Hepatocyte (in vitro differentiated cells): ENCODE data around the gene C5orf58. TPM values are rescaled to one million over a fixed set of nuclear protein-coding genes. Genes with fewer than 3 reads are reported as not detected.

Experiments
- DNase-seq: peaks from one replicate; pipeline ENCODE4 v3.0.0-alpha.2; 2016; ENCODE audit warnings: low spot score
- H2AFZ ChIP-seq: fragments of 200-600 bp; sonication (generic); 2 replicates; pipeline ENCODE4 v1.6.0; 2016; ENCODE audit warnings: antibody characterized with exemption, mild to moderate bottlenecking
- H3K27ac ChIP-seq: fragments of 200-600 bp; sonication (generic); 2 replicates; pipeline ENCODE4 v1.5.1; 2016; ENCODE audit warnings: mild to moderate bottlenecking
- H3K27me3 ChIP-seq: fragments of 200-600 bp; sonication (generic); 2 replicates; pipeline ENCODE4 v1.6.1; 2016
- H3K36me3 ChIP-seq: fragments of 200-600 bp; sonication (generic); replicated peaks from 2 replicates; pipeline ENCODE4 v1.5.1; 2016; ENCODE audit warnings: low read depth; ENCODE audit not compliant: insufficient read depth
- H3K4me1 ChIP-seq: fragments of 200-600 bp; sonication (generic); 2 replicates; pipeline ENCODE4 v1.5.1; 2016; ENCODE audit warnings: mild to moderate bottlenecking, moderate library complexity; ENCODE audit not compliant: insufficient read depth
- H3K4me2 ChIP-seq: fragments of 200-600 bp; sonication (generic); 2 replicates; pipeline ENCODE4 v1.6.0; 2016
- H3K4me3 ChIP-seq: fragments of 200-600 bp; sonication (generic); 2 replicates; pipeline ENCODE4 v1.5.1; 2016; ENCODE audit warnings: mild to moderate bottlenecking
- H3K79me2 ChIP-seq: fragments of 200-600 bp; sonication (generic); 2 replicates; pipeline ENCODE4 v1.6.0; 2017; ENCODE audit warnings: mild to moderate bottlenecking
- H3K9me2 ChIP-seq: fragments of 200-600 bp; sonication (generic); replicated peaks from 2 replicates; pipeline ENCODE4 v1.6.0; 2017; ENCODE audit warnings: mild to moderate bottlenecking; ENCODE audit not compliant: insufficient read depth
- H3K9me3 ChIP-seq: fragments of 200-600 bp; sonication (generic); 2 replicates; pipeline ENCODE4 v1.5.1; 2016; ENCODE audit warnings: low read depth, mild to moderate bottlenecking
- H4K20me1 ChIP-seq: fragments of 200-600 bp; sonication (generic); 2 replicates; pipeline ENCODE4 v1.6.0; 2016; ENCODE audit warnings: mild to moderate bottlenecking; ENCODE audit not compliant: insufficient read depth, poor library complexity, severe bottlenecking
- EZH2 ChIP-seq: fragments of 200-600 bp; sonication (generic); IDR thresholded peaks from 2 replicates; pipeline ENCODE4 v1.6.1; 2016; ENCODE audit warnings: antibody characterized with exemption, mild to moderate bottlenecking, borderline replicate concordance
- EZH2phosphoT487 ChIP-seq: fragments of 200-600 bp; sonication (generic); IDR thresholded peaks from one replicate; pipeline ENCODE4 v1.6.1; 2018; ENCODE audit warnings: antibody characterized with exemption, mild to moderate bottlenecking, low read depth, moderate library complexity; ENCODE audit not compliant: unreplicated experiment, severe bottlenecking
- WGBS: methylation state at CpG from one replicate; pipeline ENCODE4 v1.1.6; 2016; ENCODE audit warnings: low lambda C conversion rate; ENCODE audit errors: missing lambda C conversion rate; 5-methylcytosine and 5-hydroxymethylcytosine counted together
- polyA plus RNA-seq: library from polyadenylated mRNA; unstranded; fragments of >200 nt; fragmentation: Nextera tagmentation; extraction: Ambion mirVana; gene quantifications from 2 replicates; pipeline ENCODE4 v1.2.1, GENCODE V29; 2016
- total RNA-seq: library from RNA; depleted of rRNA; stranded (reverse); fragments of >200 nt; gene quantifications from 2 replicates; pipeline ENCODE4 v1.2.3, GENCODE V29; 2014
- TF ChIP-seq, protein P1 (sequence below): fragments of 200-600 bp; sonication (generic); IDR thresholded peaks from 2 replicates; pipeline ENCODE4 v1.5.1; 2016; ENCODE audit warnings: antibody characterized with exemption, mild to moderate bottlenecking; ENCODE audit not compliant: poor library complexity

C5orf58 gene, protein sequence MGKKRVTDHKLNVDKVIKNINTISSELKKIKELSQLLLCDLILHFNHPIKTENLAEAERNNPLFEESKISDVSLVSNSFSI
- total RNA-seq (not detected in 2 replicates), polyA plus RNA-seq (0.58 TPM in 1 of 2 replicates, not detected in the other)

DNA sequence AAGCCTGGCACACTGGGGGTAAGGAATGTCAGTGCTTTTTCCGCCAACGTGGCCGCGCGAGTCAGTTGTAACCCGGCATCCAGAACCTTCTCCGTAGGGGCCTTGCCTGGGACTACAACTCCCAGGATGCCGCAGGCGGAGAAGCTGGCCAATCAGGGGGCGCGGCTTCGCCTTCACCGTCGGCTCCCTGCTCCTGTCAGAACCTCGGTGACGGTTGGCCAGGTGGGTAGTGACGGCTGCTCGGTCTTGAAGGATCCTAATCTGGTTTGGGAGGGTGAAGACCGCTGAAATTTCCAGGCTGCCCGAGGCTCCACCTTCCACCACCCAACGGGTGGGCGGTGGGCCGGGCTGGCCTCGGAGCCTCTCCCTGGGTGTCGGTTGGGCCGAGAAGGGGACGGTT, at the start of gene C5orf58:
TSS of gene C5orf58 (plus strand) at position 200 of the 400 bp plus-strand sequence. CDS start 1,992 bp downstream, outside the sequence.
- TF ChIP-seq, protein P1, sequence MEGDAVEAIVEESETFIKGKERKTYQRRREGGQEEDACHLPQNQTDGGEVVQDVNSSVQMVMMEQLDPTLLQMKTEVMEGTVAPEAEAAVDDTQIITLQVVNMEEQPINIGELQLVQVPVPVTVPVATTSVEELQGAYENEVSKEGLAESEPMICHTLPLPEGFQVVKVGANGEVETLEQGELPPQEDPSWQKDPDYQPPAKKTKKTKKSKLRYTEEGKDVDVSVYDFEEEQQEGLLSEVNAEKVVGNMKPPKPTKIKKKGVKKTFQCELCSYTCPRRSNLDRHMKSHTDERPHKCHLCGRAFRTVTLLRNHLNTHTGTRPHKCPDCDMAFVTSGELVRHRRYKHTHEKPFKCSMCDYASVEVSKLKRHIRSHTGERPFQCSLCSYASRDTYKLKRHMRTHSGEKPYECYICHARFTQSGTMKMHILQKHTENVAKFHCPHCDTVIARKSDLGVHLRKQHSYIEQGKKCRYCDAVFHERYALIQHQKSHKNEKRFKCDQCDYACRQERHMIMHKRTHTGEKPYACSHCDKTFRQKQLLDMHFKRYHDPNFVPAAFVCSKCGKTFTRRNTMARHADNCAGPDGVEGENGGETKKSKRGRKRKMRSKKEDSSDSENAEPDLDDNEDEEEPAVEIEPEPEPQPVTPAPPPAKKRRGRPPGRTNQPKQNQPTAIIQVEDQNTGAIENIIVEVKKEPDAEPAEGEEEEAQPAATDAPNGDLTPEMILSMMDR = no peak
- no peak for TF ChIP-seq EZH2phosphoT487
- TF ChIP-seq EZH2 = no peak
- Histone ChIP-seq H3K4me2 (no peak within 1 kb of the TSS), H3K36me3 (no peaks in the 10 kb centered on the region), H3K4me3 (no peak within 1 kb of the TSS), H2AFZ (no peak within 1 kb of the TSS), H3K4me1 (no peaks in the 10 kb centered on the region), H3K79me2 (no peaks in the 10 kb centered on the region), H3K27me3 (peaks cover 9% of the 10 kb centered on the region), H3K9me2 (no peaks in the 10 kb centered on the region), H4K20me1 (no peaks in the 10 kb centered on the region), H3K27ac (no peak within 1 kb of the TSS), H3K9me3 (no peaks in the 10 kb centered on the region)
- WGBS = 93% methylated on average over 27 of the region's 27 CpGs
- DNase-seq = no peak

DNA sequence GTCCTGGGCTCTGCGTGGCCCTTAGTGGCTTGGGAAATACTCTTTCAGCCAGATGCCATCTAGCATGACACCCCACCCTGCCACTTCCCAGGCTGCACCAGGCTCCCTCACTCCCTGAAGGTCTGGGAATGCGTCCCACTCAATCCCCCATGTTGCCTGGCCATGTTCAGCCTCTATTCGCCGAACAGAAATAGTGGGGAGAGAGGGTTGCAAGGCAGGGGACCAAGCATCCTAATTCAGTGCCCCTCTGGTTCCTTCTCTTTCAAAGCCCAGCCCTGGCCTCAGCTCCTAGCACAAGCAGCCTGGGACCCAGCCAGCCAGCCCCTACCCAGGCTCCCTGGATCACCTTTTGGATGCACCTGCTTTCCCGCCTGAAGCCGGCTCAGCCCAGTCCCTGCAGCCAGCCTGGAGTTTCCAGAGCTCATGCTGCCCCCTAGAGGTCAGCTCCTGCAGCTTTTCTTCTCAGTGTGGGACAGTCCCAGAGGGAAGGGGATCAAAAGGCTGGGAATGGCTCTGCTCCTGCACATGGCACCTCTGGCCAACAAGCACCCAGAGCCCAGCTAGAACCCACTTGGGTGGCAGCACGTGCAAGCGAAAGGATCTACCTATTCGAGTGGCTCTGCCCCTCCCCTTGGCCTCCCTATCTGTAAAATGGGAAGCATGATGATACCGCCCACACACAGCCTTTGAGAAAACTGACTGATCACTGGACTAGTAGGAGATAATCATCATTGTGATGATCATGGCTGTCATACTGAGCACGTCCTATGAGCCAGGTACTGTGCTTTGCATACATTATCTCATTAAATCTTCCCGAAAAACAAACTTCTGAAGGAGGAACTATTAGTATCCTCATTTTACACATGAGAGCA, 48.7 kb upstream of the C5orf58 start:
- Histone ChIP-seq H3K9me2 (no peaks in the 10 kb centered on the region), H4K20me1 (no peaks in the 10 kb centered on the region), H3K4me3 (no peak overlapping the region), H3K9me3 (no peaks in the 10 kb centered on the region), H3K4me1 (no peaks in the 10 kb centered on the region), H2AFZ (no peak overlapping the region), H3K27me3 (no peaks in the 10 kb centered on the region), H3K4me2 (no peak overlapping the region), H3K79me2 (no peaks in the 10 kb centered on the region), H3K27ac (no peak overlapping the region), H3K36me3 (no peaks in the 10 kb centered on the region)
- 51% methylated on average over 12 of the region's 12 CpGs for WGBS
- peak; percentile 82 for DNase-seq
- TF ChIP-seq EZH2 (no peak), EZH2phosphoT487 (no peak)
- TF ChIP-seq, protein P1 = peak; percentile 83

DNA sequence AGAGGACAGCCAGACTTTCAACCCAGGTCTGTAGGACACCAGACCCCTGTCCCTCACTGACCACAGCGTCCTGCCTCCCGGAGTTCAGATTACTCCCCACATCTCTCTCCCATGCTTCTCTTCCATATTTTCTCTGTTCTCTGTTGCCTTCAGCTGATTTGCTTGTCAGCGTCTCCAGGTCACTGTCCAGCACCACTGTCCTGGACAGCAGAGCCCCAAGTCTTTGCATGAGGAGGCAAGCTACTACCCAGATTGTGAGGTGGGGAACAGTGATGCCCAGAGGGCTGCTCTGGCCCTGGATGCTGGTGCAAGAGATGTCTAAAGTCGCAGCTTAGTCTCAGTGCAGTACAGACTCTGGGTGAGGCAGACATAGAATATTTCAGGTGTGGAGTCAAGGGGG, 48.0 kb upstream of the C5orf58 start:
- Histone ChIP-seq H2AFZ (no peak overlapping the region), H3K4me1 (no peaks in the 10 kb centered on the region), H3K4me2 (no peak overlapping the region), H3K27ac (no peak overlapping the region), H3K36me3 (no peaks in the 10 kb centered on the region), H3K9me2 (no peaks in the 10 kb centered on the region), H3K79me2 (no peaks in the 10 kb centered on the region), H3K27me3 (no peaks in the 10 kb centered on the region), H3K9me3 (no peaks in the 10 kb centered on the region), H3K4me3 (no peak overlapping the region), H4K20me1 (no peaks in the 10 kb centered on the region)
- TF ChIP-seq EZH2 (no peak), EZH2phosphoT487 (no peak)
- TF ChIP-seq, protein P1 = no peak
- no peak for DNase-seq
- WGBS = 81% methylated on average over 4 of the region's 4 CpGs
